Activated CD8-positive, alpha-beta memory T cell treated with anti-CD3 and anti-CD28 coated beads for 24 hours (primary cell): Measurements from ENCODE around the gene PACSIN2.
A peak's percentile ranks its signal among the peaks of the same experiment; 100 is the strongest.

Source experiments
- DNase-seq: peaks from one replicate; pipeline ENCODE4 v3.0.0-alpha.2; 2020

PACSIN2 gene

DNA sequence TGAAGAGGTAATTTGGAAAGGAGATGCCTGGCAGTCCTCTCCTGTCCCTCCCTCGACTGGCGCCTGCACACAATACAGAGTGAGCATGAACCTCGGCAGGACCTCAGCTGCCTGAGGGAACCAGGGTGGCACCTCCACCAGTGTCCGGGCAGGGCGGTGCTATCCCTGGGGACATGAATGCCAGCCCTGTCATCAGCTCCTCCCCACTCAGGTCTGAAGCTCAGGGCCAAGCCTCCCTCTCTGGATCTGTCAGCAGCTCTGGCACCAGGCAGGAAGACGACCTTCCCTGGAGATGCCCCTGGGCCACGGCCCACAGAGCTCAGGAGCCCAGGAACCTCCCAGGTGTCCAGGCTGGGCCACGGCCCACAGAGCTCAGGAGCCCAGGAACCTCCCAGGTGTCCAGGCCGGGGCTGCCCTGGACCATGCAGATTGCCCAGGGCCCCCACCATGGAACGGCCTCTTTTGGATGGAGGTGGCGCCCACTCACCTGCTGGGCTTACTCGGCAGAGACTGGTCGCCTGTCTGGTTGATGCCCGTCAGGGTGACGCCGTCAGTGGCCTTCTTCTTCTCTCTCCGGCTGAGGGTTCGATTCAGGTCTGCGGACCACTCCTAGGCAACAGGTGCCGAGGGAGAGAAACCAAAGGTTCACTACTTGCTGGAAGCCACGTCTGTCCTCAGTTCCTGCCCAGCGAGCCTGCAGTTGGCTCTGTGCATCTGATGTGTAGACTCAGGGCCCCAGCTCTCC lies 136.2 kb downstream of the PACSIN2 start:
- no peak for DNase-seq

DNA sequence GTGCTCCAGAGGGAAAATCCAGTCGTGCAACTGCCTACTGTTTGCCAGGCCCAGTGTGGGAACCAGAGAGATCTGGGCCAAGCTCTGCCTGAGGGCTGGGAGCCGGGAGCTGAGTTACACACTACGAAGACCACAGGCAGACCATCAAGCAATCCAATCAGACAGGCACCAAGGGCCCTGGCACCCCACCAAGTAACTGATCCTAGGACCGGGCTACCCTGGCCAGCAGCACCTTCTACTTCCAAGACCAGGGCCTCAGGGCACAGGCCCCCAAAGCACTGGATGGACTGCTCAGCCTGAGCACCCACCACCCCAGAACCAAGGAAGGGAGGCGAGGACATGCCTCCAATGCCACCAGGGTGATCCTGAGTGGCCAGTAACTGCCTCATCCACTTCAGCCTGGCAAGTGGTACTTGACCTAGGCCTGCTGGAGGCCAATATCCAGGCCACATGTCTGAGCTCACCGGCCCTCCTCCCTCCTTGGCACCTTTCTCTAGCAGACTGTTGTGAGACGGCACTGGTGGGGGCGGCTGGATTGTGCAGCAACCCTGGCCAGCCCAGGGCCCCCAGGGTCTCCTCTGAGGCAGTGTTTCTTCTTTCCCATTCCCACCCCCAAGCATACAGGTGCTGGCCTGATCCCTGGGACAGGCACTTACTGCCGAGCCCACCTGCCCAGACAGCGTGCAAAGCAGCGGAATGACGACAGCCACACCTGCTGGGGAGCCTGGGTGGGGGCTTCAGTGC lies 137.2 kb downstream of the PACSIN2 start:
- no peak for DNase-seq

DNA sequence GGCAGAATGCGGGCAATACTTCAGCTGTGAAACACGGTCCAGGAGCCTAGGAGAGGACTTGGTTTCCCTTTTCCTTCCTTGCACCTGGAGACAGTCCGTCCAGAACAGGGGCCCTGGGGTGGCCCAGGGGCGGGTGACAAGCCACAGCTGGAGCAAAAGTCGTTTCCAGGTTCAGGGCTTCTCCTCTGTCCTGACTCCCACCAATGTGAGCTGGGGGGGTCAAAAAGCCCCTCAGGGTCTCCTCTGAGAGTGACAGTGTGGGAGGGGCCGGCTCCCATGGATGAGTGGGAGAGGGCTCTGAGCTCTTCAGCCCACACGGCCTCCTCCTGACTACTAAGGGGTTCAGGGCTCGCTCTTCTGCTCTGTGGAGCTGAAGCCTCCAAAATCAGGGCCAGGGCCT lies 137.8 kb downstream of the PACSIN2 start:
- DNase-seq, result no peak

DNA sequence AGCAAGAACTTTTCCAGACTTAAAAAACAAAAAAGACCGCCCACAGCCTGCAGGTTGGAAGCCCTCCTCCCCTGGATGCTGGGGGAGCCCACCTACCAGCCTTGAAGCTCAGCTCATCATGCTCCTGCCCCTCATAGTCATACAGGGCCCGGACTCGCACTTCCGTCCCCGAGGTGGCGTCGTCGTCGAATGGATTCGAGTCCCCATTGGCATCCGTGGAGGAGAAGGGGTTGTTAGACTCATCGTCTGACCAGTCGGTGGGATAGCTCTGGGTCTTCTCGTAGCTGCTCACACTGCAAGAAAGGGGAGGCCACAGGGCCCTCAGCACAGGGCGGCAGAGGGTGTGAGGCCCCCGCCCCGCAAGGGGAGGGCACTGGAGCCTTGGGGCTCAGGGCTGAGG lies 138.9 kb downstream of the PACSIN2 start:
- DNase-seq, result no peak

DNA sequence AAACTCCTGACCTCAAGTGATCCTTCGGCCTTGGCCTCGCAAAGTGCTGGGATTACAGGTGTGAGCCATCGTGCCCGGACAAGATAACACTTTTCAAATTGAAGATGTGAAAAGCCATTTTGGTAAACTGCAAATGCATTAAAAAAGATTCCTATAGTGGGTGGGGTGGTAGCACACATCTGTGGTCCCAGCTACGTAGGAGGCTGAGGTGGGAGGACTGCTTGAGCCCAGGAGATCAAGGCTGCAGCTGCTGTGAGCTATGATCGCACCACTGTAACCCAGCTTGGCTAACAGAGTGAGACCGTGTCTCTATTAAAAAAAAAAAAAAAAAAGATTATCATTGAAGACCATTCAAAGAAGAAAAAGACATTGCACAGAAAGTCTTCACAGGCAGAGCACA lies 140.9 kb downstream of the PACSIN2 start:
- DNase-seq, result no peak

DNA sequence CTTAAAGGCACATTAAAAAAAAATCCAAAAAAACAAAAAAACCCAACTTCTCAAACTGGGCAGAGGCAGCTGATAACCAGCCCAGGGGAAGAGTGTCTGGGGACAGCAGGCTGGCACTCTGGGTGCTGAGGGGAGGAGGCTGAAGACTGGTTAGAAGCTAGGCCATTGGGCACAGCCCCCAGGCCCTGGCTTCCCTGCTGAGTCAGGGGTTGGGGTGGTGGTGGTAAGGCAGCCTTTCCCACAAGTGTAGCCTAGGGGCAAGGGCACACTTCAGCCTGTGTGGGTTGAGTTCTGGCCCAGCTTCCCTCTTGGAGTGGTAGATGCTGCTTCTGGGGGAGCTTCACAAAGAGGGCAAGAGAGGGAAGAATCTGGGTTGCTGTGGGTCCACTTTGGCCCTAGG lies 141.6 kb downstream of the PACSIN2 start:
- no peak for DNase-seq

DNA sequence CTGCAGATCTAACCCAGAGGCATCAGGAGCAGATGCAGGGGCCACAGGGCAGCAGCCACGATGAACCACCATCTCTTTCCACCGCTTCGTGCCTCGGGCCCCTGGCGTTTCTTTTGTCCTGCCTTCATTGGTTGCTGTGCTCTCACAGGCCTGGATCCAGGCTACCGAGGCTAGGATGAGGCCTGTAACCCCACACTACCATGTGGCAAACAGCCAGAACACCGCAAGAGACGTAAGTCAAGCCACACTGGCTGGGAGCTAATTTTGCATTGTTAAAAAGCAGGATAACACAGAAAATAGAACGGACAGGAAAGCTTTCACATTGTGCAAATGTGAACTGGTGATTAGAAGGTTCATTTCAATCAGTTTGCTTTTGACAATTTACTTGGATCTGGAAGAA lies 142.1 kb downstream of the PACSIN2 start:
- no peak for DNase-seq

DNA sequence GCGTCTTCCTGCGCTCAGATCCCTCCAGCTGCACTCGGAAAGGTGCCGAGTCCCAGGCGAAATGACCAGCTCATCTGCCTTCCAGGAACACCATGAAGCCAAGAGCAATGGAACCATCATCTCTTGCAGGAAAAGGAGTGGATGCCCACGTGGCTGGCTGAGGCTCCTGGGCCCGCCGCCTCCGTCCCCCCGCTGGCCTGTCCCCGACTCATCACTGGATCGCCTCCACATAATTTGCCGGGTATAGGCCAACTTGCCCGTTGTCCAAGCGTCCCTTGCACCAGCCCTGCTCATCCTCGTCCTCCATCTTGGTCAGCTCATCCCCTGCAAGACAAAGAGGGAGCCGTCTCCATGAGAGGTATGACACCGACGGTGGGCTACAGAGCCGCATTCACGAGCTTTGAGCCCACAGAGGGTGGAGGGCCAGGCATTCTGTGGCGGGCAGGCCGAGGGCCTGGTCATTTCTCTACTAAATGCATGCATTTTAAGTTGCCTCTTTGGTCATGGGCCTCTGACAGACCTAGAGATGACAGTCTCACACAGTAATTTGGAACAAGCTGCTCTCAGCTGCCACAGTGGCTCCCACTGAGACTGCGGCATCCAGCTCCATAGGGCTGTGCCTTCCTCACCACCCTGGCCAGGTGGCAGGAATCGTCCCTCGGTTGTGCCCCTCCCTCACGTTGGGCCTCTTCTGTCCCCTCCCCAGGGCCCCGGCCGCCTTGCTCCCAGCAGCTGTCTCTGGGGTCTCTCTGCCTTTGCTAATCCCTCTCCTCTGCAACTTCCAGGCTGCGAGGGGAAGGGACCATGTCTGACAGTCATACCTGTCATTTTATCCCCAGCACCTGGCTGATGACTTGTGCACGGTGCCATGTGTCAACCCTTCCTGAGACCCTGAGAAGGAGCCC lies 143.6 kb downstream of the PACSIN2 start:
- no peak for DNase-seq

DNA sequence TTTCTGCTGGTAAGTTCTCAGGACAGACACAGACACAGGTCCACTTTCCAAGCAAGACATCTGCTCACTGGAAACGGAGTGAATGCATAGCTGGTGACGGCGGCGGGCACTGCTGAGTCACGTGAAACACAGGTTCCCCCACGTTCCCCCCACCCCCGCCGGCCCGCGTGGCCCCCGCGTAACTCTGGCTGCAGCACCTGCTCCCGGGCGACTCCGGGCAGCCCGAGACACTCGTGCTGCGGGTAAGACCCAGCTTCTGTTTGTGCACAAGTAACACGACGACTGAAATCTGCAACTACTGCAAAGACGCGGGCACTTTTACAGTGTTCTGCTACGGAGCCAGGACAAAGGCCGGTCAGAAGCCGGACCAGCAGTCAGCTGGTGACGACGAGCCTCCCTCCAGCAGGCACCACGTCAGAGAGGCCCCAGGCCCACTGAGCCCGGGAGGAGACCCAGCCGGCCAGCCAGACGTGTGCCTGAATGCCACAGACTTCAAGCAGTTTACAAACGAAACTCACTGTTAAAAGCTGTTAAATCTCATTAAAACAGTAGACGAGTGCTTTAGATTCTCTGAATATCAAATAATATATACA lies 145.0 kb downstream of the PACSIN2 start:
- DNase-seq, result no peak

DNA sequence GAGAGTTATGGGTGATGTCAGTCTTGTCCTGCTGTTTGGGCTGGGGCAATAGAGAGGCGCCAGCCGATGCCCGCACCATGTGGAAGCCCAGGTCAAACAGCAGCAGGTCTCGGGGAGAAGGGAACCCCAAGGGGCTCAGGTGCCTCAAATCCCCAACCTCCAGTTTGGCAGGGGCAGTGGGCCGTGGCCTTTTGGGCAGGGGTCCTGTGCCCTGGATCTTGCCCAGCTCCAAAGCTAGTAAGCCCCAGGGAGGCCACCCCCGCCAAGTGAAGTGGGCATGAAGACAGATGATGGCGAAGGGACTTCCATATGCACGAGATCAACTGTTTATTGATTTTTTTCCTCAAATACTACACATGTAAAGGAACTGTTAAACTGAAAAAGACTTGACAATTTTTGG lies 145.5 kb downstream of the PACSIN2 start:
- DNase-seq, result no peak

DNA sequence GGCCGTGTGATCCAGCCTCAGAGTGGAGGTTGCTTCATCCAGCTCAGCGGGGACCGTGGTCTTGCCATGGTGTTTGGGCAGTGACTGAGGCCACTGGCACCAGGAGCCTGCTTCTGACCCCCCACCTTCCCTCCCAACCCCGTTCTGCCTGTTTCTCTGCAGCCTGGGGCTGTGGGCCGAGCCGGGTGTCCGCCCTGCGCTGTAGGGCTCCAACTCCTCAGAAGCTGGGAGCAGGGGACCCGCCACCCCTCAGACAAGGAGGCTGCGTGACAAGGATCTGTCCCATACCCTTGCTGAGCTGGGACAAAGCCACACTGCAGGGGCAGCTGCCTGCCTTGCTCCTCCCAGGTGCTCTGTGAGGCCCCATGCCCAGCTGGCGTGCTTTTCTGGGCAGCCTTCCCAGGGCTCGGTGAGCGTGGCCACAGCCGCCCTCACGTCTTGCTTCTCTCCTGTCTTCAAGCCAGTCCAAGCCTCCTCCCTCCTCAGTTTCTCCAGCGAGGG lies 146.1 kb downstream of the PACSIN2 start:
- DNase-seq, result no peak

DNA sequence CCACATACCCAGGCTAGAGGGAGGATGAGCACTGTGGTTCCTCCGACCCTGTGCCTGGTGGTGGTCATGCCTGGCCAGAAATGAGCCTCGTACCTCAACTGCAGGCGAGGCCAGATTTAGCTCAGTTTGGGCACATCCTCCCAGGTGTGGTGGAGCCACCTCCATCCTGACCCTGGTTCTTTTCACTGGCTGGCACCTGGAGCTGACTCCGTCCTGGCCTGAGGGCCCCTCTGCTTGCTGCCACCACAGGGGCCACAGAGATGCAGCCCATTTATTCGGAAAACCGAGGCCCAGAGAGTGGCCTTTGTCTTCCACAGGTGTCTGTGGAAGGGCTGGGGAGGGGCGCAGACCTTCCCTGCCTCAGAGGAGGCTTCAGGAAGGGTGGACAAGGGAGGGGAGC lies 148.8 kb downstream of the PACSIN2 start:
- DNase-seq, result no peak

DNA sequence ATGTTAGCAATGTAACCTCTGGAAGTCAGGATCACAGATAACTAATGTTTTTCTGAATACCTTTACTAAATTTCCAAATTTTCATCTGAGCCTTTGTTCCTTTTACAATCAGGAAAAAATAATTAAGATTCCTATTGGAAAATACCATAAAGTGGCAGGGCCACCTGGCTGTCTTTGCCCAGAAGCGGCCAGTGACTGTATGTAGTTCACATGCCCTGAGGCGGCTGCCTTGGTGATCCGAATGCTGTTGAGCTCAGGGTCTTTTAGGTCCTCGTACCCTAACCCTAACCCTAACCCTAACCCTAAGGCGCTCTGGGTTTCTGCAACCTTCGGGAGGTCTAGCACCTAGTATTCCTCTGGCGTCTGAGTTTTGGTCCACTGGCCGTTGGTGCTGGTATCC lies 149.4 kb downstream of the PACSIN2 start:
- DNase-seq, result no peak

DNA sequence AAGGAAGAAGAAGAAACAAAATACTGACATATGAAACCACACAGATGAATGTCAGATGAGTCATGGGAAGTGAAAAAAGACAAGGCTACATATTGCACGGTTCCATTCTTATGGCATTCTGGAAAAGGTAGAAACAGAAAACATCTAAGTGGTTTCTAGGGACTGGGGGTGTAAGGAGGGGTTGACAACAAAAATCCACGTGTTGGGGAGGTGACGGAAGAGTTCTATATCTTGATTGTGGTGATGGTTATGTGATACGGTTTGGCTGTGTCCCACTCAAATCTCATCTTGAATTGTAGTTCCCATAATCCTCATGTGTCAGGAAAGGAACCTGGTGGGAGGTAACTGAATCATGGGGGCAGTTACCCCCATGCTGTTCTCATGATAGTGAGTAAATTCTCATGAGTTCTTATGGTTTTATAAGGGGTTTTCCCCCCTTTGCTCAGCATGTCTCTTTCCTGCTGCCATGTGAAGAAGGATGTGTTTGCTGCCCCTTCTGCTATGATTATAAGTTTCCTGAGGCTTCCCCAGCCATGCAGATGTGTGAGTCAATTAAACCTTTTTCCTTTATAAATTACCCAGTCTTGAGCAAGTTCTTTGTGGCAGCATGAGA lies 151.5 kb downstream of the PACSIN2 start:
- peak; percentile 70 for DNase-seq

DNA sequence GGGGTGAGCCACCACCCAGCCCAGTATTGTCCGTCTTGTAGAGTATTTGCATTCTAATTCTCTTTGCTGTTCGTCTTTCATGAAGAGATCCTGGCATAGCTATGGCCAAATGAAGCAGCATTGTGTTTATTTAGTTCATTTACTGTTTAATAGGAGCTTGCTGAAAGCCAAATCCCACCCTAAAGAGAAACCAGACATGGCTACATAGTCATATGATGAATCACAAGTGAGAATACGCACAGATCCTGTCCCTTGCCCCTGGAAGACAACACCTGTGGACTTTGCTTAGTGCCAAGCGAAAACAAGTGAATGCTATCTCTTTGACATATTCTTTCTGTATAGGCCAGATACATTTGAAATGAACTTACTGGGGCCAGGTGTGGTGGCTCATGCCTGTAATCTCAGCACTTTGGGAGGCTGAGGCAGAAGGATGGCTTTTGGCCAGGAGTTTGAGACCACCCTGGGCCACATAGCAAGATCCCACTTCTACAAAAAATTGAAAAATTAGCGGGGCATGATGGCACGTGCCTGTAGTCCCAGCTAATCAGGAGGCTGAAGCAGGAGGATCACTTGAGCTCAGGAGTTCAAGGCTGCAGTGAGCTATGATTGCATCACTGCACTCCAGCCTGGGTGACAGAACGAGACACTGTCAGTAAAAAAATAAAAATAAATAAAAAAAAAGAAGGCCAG lies 152.8 kb downstream of the PACSIN2 start:
- DNase-seq, result no peak

DNA sequence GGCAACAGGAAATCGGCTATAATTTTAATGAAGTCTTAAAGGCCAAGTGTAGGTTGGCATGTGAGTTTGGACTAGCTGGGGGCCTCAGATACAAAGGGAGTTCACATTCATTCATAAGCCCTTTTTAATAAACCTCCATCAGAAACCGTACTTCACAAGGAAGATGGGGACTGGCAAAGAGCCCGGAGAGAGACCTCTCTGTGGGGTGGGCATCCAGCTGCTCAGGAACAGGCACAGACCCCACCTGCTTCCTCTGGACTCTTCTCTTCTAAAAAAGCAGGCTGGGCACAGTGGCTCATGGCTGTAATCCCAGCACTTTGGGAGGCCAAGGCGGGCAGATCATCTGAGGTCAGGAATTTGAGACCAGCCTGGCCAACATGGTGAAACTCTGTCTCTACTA lies 154.0 kb downstream of the PACSIN2 start:
- DNase-seq, result no peak

DNA sequence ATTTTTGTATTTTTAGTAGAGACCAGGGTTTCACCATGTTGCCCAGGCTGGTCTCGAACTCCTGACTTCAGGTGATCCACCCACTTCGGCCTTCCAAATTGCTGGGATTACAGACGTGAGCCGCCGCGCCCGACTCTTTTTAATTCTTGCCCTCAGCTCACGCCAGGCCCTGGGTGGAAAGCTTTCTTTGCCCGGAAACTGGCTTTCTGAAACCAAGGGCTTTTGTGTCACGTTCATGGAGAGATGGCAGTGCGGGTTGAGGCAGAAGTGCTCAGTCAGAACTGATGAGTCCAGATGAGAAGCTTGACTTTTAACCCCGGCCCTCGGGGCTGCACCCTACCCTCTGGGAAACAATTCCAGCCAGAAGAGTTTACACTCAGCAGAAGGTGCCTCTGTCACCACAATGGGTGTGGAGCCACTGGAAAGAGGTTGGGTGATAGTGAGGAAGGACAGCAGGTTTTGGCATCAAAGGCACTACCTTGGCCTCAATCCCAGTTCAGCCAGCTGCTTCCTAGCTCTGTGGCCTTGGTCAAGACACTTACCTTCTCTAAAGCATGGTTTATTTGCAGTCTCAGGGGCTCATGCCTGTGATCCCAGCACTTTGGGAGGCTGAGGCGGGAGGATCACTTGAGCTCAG lies 157.0 kb downstream of the PACSIN2 start:
- DNase-seq, result no peak

DNA sequence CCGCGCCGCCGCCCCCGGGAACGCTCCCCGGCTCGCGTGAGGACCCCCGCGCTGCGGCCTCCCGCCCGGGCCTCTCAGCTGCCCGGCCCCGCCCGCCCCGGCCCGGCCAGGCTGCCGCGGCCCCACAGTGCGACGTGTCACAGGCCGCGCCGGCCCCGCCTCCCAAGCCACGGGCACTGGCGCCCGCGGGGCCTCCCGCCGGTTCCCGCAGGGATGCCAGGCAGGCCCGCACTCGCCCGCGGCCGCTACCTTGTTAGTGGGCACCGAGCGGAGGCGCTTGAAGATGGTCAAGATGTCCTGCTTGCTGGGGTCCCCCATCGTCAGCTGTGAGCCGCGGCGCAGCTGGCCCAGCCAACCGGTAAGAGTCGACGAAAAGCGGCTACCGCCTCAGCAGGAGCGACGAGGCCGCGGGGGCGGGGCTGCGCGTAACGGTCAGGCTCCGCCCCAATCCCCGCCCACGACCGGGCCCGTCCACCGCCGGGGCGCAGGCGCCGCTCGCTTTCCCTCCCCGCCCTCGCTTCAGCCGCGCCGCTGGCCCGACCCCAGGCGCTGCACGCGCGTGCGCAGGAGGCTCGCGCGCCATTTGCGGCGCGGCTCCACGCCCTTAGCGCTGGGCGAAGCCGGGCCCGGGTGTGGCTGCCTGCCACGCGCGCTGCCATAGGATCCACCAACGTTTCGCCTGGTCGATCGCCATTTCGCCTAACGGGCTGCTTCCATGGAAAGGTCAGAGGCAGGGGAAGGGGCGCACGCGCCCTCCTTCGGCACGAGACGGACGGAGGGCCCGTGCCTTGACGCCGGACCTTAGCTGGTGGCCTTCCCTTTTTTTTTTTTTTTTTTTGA lies 157.9 kb downstream of the PACSIN2 start, which contains the start of gene ARFGAP3:
TSS of gene ARFGAP3 (minus strand) at position 409 of the 840 bp plus-strand sequence. CDS start at position 318, 91 bp downstream.
- peak; percentile 98 for DNase-seq

DNA sequence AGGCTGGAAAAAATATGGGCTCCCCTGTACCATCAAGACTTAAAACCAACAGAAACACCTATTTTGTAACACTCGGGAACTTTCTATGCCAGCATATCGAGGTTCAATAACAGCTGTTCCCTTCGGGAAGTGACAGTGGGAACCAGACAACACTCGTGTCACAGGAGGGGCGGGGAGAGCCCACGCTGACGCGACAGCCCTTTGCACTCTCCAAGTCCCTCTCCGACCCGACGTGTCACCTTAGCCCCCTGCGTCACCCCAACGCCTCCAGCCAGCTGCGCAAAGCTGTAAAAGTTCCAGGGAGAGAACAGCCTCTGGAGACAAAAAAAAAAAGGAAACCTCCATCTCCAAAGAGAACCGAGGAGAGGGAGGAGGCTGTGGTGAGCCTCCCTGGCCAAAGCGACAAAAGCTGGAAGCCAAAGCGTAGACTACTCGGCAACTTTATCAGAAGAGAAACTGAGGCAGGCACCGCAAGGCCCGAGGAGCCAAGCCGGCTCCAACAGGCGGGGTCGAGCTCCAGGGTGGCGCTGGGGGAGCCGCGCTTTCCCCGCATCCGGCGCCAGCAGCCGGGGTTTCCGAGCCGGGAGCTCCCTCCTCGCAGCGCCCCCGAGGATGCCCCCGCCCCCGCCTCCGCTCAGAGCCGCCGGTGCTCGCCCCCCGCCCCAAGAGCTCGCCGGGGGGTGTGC lies 158.6 kb downstream of the PACSIN2 start:
- peak; percentile 67 for DNase-seq

DNA sequence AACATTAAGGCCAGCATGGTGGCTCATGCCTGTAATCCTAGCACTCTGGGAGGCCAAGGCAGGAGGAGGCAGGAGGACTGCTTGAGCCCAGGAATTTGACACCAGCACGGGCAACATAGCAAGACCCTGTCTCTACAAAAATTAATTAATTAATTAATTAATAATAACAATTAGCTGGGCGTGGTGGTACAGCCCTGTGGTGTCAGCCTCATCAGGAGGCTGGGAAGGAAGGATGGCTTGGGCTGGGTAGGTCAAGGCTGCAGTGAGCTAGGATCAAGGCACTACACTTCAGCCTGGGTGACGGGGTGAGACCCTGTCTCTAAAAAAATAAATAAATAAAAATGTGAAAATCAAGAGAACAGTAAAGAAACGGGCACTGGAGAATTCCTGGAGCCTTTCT lies 159.2 kb downstream of the PACSIN2 start:
- DNase-seq, result no peak
